ENCODE measurements around the gene ITPRID1.

GRCh38 chr7:31529103-31529502, 15.2 kb downstream of the ITPRID1 start:
- no peak for TF ChIP-seq CTCF (IDR thresholded peaks at IDR 0.05; ENCODE audit: insufficient read depth, low read length, poor library complexity, severe bottlenecking)
- TF ChIP-seq EZH2phosphoT487 (conservative IDR thresholded peaks at IDR 0.05; ENCODE audit: low read length), result no peak
